NCI-H2029 (cell line): Measurements from ENCODE around the gene HOXA11.

ENCODE experiments used
- DNase-seq: peaks from one replicate; lab custom pipeline; 2025; lab: John Stamatoyannopoulos, UW

The HOXA11 gene

DNA sequence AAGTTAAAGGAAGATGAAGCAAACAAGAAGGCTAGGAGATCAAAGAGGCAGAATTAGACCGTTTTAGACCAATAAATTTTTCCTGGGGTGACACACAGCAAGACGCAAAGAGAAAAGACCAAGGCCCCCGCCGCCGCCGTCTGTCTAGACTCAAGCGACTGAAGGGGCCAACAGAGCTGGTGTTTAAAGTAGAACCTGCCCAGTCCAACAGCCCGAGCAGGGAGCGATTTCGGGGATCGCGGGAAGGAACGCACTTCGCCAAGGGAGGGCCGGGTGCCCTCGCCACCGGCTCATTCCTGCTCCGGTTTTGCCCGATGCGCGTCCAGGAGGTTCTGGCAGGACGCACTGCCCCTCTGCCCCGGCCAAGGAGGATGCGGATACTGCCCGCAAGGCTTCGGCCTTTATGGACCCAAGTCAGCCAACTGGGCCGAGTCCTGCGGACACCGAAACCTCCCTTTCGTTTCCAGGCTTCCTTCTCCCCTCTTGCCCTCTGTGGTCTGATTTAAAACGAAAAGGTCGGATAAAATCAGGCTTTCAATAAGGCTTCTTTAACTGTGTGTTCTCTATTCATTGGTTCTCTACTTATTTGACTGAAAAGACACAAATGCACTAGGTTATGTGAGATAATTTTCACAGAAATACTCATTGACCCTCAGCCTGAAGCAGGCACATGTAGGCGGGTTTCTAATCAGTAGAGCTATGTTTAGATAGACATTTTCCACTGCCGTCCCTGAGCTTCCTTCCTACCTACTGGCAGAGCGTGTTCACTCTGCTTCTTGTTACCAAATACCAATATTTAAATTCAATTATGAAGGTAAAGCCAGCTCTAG, 26.4 kb downstream of the HOXA11 start:
- DNase-seq = no peak

DNA sequence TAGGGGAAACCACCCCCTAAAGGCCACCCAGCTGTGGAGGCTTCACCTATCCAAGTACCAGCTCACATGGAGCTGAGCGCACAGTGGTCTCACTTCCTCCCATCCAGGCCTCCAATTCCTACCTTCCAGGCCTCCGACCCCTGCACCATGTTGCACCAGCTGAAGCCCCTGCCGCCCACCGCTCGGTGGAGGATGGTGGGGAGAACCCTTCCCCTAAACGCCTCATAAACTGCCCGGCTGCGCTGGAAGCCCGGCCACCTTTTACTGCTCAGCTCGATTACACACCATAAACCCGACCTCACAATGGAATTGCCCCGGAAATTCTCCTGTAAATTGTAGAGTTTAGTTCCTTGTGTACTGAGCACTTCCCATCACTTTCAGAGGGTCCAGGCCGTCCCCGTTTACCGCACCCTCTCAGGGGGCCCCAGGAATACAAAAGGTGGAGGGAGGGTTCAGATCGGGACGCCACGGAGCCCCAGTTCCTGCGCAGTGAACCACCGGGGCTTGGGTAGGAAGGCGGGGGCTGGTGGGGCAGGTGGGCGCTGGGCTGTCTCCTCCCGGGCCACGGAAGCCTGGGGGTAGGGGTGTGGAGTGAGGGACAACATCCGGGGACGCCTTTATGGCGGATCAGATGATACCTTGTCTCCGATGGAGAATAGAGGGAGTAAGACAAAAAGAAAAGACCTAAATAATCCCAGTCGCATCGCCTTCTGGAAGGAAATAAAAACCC, 27.2 kb downstream of the HOXA11 start:
- no peak for DNase-seq

DNA sequence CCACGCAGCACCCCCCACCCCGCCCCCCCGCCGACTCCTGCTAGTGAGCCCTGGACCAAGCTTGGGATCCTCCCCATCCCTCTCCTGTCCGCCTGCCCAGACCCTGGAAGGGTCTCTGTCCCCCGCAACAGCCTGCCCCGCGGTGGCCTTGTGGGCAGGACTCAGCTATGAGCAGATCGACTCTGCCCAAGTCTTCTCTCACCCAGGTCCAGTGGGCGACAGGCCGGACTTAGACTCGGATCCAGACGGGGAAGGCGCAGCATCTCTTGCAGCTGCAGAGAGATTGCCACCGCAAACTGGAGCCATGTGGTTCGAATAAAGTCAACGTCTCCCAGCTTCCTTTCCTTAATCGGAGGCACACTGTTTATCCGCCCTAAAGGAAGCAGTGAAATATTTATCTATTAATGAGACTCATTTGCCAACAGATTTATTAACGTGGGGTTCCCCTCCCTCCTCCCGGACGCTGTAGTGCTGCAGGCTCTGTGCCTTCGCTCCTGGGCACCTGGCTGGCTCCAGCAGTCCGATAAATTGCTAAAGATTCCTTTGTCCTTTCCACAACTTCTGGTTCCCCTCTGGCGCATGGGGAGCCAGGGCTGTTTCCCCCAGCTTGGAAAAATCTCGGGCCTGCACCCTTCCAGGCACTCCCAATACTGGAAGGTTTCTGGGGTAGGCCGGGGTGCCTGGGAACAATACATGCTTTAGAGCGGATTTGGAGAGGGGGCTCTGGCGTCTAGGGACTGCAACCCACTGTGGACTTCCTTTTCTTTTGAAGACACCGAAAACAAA, 27.9 kb downstream of the HOXA11 start:
- DNase-seq = no peak

DNA sequence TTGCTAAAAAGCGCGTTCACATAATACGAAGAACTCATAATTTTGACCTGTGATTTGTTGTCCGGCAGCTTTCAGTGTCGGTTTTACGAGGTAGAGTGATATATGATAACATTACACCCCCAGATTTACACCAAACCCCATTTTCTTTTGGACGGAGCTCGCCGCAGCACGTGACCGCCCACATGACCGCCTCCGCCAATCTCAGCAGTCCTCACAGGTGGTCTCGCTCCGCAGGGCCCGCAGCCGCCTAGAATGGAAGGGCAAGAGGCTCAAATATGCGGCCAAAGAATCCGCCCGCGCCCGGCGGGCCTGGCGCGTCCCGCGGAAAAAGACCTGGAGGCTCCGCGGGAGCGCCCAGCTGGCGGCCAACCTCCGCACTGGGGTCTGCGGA, 28.5 kb downstream of the HOXA11 start, which contains the start of gene HOXA7:
Gene HOXA7 (minus strand): TSS at position 168 of the 391 bp plus-strand sequence. CDS start 130 bp downstream, at position 38.
- no peak for DNase-seq

DNA sequence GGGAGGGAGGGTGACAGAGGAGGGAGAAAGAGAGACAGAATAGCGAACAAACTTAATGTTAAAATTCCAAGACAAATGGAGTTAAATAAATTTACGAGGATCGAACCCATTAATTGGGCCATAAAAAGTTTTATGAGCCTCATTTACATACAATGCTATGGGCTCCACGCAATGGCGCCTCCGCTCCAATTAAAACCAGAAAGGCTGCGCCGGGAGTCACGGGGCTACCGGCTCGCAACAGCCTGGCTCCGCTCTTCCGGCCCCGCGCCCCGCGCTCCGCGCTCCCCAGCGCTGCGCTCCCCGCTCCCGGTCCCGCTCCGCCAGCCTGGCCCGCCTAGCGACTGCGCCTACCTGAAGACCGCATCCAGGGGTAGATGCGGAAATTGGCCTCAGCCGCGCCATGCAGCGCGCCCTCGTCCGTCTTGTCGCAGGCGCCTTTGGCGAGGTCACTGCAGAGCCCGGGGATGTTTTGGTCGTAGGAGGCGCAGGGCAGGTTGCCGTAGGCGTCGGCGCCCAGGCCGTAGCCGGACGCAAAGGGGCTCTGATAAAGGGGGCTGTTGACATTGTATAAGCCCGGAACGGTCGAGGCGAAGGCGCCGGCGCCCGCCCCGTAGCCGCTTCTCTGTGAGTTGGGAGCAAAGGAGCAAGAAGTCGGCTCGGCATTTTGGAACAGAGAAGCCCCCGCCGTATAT, 29.1 kb downstream of the HOXA11 start:
- no peak for DNase-seq

DNA sequence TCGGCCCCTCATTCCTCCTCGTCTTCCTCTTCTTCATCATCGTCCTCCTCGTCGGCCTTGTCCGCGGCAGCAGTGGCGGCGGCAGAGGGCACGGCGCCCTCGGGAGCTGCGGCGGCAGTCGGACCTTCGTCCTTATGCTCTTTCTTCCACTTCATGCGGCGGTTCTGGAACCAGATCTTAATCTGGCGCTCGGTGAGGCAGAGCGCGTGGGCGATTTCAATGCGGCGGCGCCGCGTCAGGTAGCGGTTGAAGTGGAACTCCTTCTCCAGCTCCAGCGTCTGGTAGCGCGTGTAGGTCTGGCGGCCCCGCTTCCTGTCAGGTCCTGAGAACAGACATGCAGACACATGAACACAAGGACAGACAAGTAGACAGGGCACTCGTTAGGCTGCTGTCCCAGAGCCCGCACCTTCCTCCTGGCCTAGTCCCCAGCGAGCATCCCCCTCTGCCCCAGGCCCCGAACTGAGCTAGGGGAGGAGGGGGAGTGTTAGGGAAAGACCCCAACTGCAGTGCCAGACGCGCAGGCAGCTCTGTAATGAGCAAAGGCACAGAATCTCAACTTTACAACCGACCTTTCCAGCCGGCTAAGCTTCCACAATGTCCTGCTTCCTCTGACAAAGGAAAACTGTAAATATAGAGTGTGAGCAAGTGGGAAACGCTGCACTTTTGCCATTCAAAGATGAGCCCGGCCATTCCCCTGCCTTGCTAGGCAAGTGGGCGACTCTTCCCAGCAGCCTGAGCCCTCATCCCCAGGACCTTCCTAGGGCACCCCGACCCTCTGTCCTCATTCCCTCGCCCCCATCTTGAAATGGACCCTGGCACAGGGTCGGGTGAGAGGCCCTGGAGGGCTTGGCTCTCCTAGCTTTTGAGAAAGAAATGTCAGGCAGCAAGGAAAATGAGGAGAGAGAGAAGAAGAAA, 29.9 kb downstream of the HOXA11 start:
- no peak for DNase-seq

DNA sequence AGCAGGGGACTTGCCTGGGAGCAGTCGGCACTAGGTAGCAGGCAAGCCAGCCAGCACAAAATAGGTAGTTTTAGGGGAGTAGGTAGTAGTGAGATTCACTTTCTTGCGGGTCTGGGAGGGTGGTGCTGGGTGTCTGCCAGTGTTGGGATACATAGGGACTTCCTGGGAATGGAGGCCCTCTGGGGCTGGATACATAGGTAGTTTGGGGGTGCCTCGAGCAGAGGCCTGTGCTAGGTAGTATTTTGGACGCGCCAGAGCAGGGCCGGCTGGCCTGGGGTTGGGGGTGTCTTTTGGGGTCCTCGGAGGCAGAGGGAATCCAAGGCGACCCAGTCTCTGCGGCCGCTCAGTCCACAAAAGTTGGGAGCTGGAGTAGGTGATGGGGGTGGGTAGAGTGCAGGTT, 30.7 kb downstream of the HOXA11 start:
- no peak for DNase-seq

DNA sequence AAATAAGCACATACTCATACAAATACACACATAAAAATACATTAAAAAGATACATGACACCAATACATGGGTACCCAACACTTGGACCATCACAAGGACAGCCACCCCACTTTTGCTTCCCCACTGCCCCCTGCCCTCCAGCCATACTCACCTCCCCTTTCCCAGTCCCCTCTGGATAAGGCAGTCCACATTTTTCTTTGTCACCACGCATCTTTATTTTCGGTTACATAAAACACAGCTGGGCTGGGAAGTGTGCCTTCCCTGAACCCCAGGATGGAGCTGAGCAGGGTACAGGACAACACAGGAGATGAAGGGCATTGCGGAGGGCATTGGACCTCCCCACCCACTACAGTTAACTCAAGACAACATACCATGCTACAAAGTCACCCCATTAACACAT, 31.5 kb downstream of the HOXA11 start:
- no peak for DNase-seq

DNA sequence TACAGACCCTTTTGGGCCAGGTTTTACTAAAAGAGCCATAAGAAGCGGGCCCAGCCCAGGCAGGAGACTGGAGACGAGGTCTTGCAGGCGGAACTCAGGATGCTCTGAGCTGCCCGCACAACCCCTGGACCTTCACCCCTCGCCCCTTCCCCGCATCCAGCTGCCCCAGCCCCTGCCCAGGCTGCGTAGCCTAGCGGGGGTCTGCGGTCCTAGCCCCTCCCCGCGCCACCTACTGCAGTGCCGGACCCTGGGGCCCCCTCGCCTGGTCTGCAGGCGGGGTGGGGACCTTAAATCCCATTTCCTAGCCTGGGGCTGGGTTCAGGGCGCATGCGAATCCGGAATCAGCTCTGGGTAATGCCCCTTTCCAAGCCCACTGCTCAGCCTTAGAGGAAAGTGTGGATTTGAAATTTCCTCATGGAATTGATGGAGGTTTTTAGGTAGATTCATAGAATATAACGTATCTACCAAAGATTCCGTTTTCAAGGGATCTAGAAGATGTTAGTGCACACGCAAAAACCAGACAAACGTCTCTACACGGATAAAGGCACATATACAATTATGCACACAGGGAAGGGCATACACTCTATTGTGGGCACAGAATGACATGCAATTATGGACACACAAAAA, 32.1 kb downstream of the HOXA11 start:
- DNase-seq = no peak

DNA sequence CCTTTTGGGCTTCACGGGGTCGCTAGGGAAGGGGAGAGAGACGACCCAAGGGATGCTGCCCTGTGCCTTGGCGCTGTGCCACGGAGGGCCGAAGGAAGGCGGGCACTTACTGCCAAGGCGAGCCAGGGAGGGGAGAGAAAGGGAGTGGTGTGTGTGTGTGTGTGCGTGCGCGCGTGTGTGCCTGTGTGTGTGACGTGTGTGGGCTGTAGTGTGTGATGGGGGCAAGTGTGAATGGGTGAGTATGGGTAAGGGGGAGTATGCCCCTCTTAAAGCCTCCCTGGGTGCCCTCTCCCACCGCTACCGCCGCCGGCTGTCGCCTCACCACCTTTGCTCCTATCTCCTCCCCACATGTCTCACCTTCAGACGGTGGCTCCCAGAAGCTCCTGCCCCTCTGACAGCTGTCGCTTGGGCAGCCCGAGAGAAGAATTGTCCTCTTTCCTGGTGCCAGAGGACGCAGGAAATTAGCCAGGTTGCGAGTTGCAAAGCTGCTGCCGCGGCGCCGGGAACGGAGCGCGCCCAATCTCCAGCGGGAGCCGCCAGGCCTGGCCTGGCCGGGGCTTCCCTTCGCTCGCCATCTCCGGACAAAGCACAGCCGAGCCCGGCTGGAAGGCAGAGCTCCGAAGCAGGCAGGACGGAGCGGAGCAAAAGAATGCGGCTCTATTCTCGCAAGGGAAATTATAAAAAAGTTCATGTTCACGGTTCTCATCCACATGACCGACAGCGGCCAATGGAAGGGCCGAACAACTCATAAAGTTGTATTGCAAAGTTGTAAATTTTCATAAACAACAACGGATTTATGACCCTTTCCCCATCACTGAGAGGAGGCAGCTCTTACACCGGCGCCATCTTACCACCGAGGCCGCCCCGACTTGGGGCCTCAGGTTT, 32.9 kb downstream of the HOXA11 start, which contains the start of gene HOXA3:
Gene HOXA3 (minus strand): TSS at position 653 of the 885 bp plus-strand sequence. CDS start 41,943 bp downstream, outside the sequence.
- no peak for DNase-seq

DNA sequence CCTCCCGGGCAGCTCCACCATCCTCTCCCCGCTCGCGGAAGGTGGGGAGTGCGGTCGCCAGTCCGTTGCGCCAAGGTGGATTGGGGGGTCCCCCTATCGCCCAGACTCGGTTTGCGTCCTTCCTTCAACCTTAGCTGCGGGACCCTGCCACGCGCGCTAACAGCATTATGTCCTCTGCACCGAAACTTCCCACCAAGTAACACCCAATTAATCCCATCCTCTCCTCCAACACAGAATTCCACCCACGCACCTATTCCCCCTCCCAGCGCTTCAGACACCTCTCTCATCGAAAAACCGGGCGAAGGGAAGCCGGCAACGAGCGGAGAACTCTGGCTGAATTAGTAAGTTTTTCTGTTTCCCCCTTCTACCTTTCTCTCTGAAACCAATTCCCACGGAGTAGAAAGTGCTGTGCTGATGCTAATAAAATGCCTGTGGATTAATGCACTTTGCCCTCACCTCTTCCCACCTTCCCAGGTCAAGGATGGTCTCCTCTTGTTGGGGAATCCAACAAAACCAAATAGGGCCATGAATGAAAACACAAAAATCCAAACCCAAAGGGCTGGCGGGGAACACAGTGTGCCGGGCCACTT, 33.6 kb downstream of the HOXA11 start:
- DNase-seq = no peak

DNA sequence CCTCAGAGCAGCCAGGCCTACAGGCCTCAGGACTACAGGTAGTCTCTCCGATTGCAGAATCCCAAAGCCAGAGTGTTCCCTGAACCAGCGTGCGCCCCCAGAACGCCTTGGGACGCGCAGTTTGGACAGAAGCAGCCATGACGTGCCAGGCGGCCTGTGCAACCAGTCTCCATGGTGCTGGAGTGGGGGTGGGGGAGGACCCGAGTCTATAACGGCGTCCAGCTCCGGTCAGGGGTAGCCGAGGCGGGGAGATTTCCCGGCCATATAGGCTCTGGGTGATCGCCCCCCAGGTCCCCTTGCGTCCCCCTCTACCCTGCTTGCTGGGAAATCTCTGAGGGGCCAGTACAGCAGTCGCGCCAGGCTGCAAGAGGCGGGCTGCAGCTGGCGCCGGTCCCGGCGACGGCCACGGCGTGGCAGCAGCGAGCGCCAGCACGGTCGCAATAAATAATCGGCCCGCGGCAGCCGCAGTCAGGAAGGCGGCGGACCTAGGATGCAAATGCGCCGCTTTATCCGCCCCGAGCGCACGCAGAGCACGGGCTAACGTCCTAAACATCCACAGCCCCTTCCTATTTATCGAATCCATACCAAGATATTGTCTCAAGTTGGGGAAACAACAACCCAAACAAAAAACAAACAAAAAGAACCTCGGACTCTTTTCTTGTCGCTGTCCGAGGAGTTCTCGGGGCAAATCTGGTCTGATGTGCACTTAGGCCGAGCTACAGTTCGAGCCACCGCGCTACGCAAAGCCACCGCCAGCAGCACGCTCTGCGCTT, 34.3 kb downstream of the HOXA11 start:
- no peak for DNase-seq

DNA sequence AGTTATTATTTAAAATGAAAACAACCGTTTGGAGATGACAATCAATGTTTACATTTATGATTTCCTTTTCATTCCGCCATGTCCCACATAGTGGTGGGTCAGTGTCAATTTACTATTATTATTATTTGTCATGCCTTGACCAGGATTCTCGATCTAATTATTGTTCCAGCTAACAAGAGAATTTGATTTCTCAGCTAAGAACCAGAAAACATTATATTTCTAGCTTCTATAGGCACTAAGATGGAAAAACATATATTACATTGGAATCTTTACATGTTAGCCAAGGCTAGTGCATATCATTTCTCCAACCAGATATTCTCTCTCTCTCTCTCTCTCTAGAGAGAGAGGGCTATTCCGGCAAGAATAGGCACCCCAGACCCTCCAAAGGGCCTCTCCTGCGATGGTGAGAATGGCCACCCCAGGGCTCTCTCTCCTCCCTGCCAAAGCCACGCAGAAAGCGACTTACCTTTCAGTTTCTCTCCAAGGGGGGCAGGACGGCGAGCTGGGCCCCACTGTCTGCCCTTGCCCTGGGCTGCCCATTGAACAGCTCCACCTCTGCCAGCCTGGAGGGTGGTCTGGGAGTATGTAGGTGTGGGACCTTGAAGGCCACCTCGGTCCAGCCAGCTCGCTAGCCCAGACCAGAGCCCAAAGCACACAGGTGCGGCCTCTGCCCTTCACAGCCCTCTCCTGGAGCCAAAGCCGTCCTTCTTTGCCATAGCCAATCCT, 35.0 kb downstream of the HOXA11 start:
- no peak for DNase-seq

DNA sequence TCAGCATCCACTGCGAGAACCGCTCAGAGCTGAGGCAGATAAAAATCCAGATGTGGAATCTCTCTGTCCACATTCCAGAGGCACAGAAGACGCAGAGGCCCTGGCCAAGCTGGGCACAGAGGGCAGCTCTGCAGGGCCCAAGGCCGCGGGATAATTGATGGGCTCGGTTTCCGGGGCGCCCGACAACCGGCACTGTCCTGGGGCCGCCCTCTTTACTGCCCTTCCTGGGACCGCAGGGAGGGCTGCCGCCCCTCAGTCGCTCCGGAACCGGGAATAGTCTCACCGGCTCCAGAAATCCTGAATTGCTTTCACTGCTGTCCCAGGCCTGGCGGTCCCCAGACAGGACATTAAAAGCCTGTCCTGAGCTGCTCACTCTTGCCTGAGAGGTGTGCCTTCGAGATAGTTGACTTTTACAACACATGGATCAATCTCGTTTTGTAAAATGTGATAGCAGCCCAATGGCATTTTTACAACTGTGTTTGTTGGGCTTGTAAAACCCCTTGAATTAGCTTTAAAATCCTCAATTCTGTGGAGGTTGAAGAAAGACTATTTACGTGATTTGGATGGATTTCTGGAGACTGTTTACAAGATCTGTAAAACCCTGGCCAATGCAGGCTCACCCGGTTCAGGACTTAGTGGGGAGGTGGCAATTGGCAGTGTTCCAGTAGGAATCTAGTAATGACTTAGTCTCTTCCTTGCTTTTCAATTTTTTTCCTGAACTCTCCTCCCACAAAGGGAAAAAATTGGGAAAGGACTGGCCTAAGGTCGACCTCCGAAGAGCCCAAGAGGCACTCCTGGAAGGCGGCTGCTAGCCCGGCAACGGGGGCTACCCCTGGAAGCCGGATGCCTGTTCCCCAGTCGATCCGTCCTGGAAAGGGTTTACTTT, 36.0 kb downstream of the HOXA11 start:
- DNase-seq = no peak

DNA sequence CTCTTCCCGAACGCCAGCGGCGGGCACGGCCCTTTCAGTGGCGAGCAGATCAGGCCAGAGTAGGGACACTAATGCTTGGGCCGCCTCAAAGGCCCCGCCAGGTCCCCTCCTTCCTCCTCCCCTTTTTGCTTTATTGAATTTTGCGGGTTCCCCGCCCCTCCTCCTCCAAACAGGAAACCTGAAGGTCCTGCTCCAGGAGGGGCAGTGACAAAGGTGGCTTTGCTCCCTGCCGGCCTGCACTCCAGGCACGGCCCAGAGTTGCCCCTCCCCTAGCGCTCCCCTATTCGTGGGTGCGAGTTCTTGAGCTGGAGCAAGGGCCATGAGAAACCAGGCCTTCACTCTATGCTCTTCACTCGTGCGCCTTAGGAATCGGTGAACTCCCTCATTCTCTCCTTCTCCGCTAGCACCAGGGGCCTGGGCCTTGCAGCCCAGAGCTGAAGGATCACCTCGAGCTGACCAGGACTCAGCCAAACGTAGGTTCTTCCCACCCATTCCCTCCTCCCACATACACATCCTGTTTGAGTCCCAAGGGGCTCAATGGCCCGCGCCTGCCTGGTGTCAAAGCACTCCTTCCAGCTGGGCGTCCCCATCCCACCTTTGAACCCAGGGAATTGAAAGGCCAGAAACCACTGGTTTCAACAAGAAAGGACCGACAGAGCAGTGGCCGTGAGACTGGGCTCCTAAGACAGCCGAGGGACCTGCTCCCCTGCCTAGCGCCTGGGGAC, 36.8 kb downstream of the HOXA11 start:
- DNase-seq = no peak
